A549 (cell line): ENCODE data around the gene PRKRIP1. TPM values are rescaled to one million over a fixed set of nuclear protein-coding genes. Genes with fewer than 3 reads are reported as not detected.

Experiments used
- ATAC-seq, 2 experiments: fragments of 200-7000 bp in 1 of 2; fragments of >200 bp in 1 of 2; cut with Nextera tagmentation in 1 of 2; cut with Tn5 transposase in 1 of 2; 3 replicates each; pipeline versions ENCODE4 v1.8.0 to v1.9.1; 2018 to 2020; ENCODE audit warnings: mild to moderate bottlenecking in 1 of 2, moderate library complexity in 1 of 2
- CTCF ChIA-PET: fragments of 300-600 bp; sonication (Branson Sonifier 250); formaldehyde crosslinking; extraction: SDS; loops from one replicate; lab custom pipeline; 2021; ENCODE audit warnings: antibody characterized with exemption, inconsistent platforms; lab: Yijun Ruan, JAX
- POLR2A ChIA-PET: fragments of 350-600 bp; formaldehyde crosslinking; extraction: SDS; loops from one replicate; lab custom pipeline; 2021; ENCODE audit warnings: antibody characterized with exemption, inconsistent platforms; lab: Yijun Ruan, JAX
- DNase-seq, 2 experiments: peaks; one replicate each; pipeline versions ENCODE4 v3.0.0 to v3.0.0-alpha.2; 2011 to 2016; ENCODE audit warnings: low read depth in 1 of 2, low spot score in 1 of 2
- FAIRE-seq: peaks from 2 replicates; lab custom pipeline; 2011; peaks lifted over from hg19 to GRCh38; lab: Jason Lieb, UNC
- H3K27ac ChIP-seq, 2 experiments: fragments of >200 bp; sonication (Bioruptor Twin); formaldehyde crosslinking; 3 replicates each; pipeline ENCODE4 v1.5.1; 2016 to 2017
- H3K4me1 ChIP-seq: fragments of >200 bp; sonication (Bioruptor Twin); formaldehyde crosslinking; 3 replicates; pipeline ENCODE4 v1.6.1; 2016
- H3K4me2 ChIP-seq: fragments of >200 bp; sonication (Bioruptor Twin); formaldehyde crosslinking; 3 replicates; pipeline ENCODE4 v1.6.1; 2016
- H3K4me3 ChIP-seq: fragments of >200 bp; sonication (Bioruptor Twin); formaldehyde crosslinking; 3 replicates; pipeline ENCODE4 v1.5.1; 2016
- H3K9me3 ChIP-seq: fragments of >200 bp; sonication (Bioruptor Twin); formaldehyde crosslinking; 3 replicates; pipeline ENCODE4 v1.6.1; 2016
- ATOH8 ChIP-seq: fragments of 250-450 bp; sonication (Bioruptor Pico); IDR thresholded peaks from 2 replicates; pipeline ENCODE4 v1.5.0; 2020; ENCODE audit warnings: low read depth, mild to moderate bottlenecking, moderate library complexity
- BCL3 ChIP-seq: fragments of >200 bp; sonication (Bioruptor Twin); formaldehyde crosslinking; IDR thresholded peaks from 3 replicates; pipeline ENCODE4 v1.6.1; 2016
- CBX8 ChIP-seq: fragments of 200-600 bp; sonication (generic); IDR thresholded peaks from 2 replicates; pipeline ENCODE4 v1.6.1; 2016
- CHD2 ChIP-seq: fragments of 150-350 bp; IDR thresholded peaks from 2 replicates; pipeline ENCODE4 v1.6.1; 2014; ENCODE audit warnings: low read length; ENCODE audit not compliant: partially characterized antibody
- EHMT2 ChIP-seq: fragments of 200-600 bp; sonication (generic); IDR thresholded peaks from 2 replicates; pipeline ENCODE4 v1.6.1; 2016; ENCODE audit warnings: antibody characterized with exemption, low read depth, mild to moderate bottlenecking, moderate library complexity
- ELK1 ChIP-seq: fragments of 150-350 bp; IDR thresholded peaks from 2 replicates; pipeline ENCODE4 v1.6.1; 2014; ENCODE audit warnings: low read depth, mild to moderate bottlenecking, low read length
- FOSB ChIP-seq: fragments of 250-450 bp; sonication (Bioruptor Pico); IDR thresholded peaks from 2 replicates; pipeline ENCODE4 v1.5.0; 2020; ENCODE audit warnings: mild to moderate bottlenecking, moderate library complexity
- FOXS1 ChIP-seq: fragments of 250-450 bp; sonication (Bioruptor Pico); IDR thresholded peaks from 2 replicates; pipeline ENCODE4 v1.5.0; 2020; ENCODE audit warnings: mild to moderate bottlenecking, moderate library complexity
- HEYL ChIP-seq: fragments of 250-450 bp; sonication (Bioruptor Pico); IDR thresholded peaks from 2 replicates; pipeline ENCODE4 v1.8.0; 2021; ENCODE audit warnings: mild to moderate bottlenecking, moderate library complexity
- JUNB ChIP-seq: fragments of >200 bp; sonication (Bioruptor Twin); formaldehyde crosslinking; IDR thresholded peaks from 2 replicates; pipeline ENCODE4 v1.6.1; 2016
- KDM1A ChIP-seq: fragments of 200-600 bp; sonication (generic); IDR thresholded peaks from 2 replicates; pipeline ENCODE4 v1.6.1; 2016; ENCODE audit warnings: low read depth, mild to moderate bottlenecking
- KDM5A ChIP-seq: fragments of 200-600 bp; sonication (generic); IDR thresholded peaks from 2 replicates; pipeline ENCODE4 v1.6.1; 2016; ENCODE audit warnings: antibody characterized with exemption, mild to moderate bottlenecking
- MAFK ChIP-seq: fragments of 450-650 bp; IDR thresholded peaks from 2 replicates; pipeline ENCODE4 v1.6.1; 2014; ENCODE audit not compliant: partially characterized antibody
- MAX ChIP-seq: IDR thresholded peaks from 2 replicates; pipeline ENCODE4 v1.6.1; 2012
- MYC ChIP-seq: IDR thresholded peaks from 2 replicates; pipeline ENCODE4 v1.6.1; 2012; ENCODE audit warnings: mild to moderate bottlenecking, inconsistent platforms, low read length, improper control_type of control experiment, borderline replicate concordance
- NPAS2 ChIP-seq: fragments of 250-450 bp; sonication (Bioruptor Pico); IDR thresholded peaks from 2 replicates; pipeline ENCODE4 v1.8.0; 2022; ENCODE audit warnings: mild to moderate bottlenecking, moderate library complexity, borderline replicate concordance
- NR3C1 ChIP-seq: fragments of >200 bp; sonication (Bioruptor Twin); formaldehyde crosslinking; IDR thresholded peaks from 3 replicates; pipeline ENCODE4 v1.6.1; 2017
- PBX3 ChIP-seq: IDR thresholded peaks from 2 replicates; pipeline ENCODE4 v1.6.1; 2012
- PHF8 ChIP-seq: fragments of 200-600 bp; sonication (generic); IDR thresholded peaks from 2 replicates; pipeline ENCODE4 v1.6.1; 2016; ENCODE audit warnings: low read depth, mild to moderate bottlenecking, antibody characterized with exemption, moderate library complexity, borderline replicate concordance
- POLR2AphosphoS2 ChIP-seq: conservative IDR thresholded peaks from 2 replicates; pipeline ENCODE4 v1.6.1; 2012; ENCODE audit warnings: low read length, improper control_type of control experiment, inconsistent platforms
- RARB ChIP-seq: fragments of 250-450 bp; sonication (Bioruptor Pico); IDR thresholded peaks from 2 replicates; pipeline ENCODE4 v1.8.0; 2021; ENCODE audit warnings: mild to moderate bottlenecking, moderate library complexity
- RCOR1 ChIP-seq: fragments of 150-350 bp; IDR thresholded peaks from 2 replicates; pipeline ENCODE4 v1.6.1; 2014; ENCODE audit warnings: antibody characterized with exemption, low read length, low read depth
- TP53 ChIP-seq: fragments of 250-450 bp; sonication (Bioruptor Pico); IDR thresholded peaks from 2 replicates; pipeline ENCODE4 v1.5.0; 2021; ENCODE audit warnings: mild to moderate bottlenecking, moderate library complexity
- WGBS: methylation state at CpG from one replicate; pipeline ENCODE4 v1.1.6; 2017; ENCODE audit errors: missing lambda C conversion rate; 5-methylcytosine and 5-hydroxymethylcytosine counted together
- polyA plus RNA-seq, 4 experiments: library from polyadenylated mRNA; depleted of rRNA in 3 of 4; stranded (reverse); fragments of >200 nt; fragmentation: RNase III in 1 of 4; extraction: RNeasy Plus Mini Kit Qiagen cat#74134 plus additional on column Dnase treatment in 1 of 4; gene quantifications; 2 replicates in 3 of 4; 3 replicates in 1 of 4; pipeline ENCODE4 v1.2.3, GENCODE V29; 2011 to 2017

Gene PRKRIP1
- polyA plus RNA-seq, 2 of the 4 experiments (the other 2 are of a cell fraction) = 15.4 to 24.1 TPM

GRCh38 chr7:102416406-102416805 lies 20.2 kb downstream of the PRKRIP1 start:
- no peak for FAIRE-seq
- ChIA-PET POLR2A (no interaction called here), CTCF (interaction anchor here (1.2 to 3.9 kb wide), 2 partner anchors 11 to 137 kb away, joined by 4 to 23 read pairs; no protein-coding TSS in a partner anchor)
- no peak overlapping the region for H3K4me2 ChIP-seq
- no peaks in the 10 kb centered on the region for H3K4me1 ChIP-seq
- no peak for DNase-seq
- no peak overlapping the region for H3K4me3 ChIP-seq
- H3K9me3 ChIP-seq = no peaks in the 10 kb centered on the region
- no peak overlapping the region for H3K27ac ChIP-seq
- 93% methylated on average over 6 of the region's 6 CpGs for WGBS
- TF ChIP-seq MAX (no peak), JUNB (no peak), POLR2AphosphoS2 (no peak), ATOH8 (no peak), CBX8 (no peak), KDM5A (no peak)
- TF ChIP-seq, all 56 proteins: peak for 0
- no peak for ATAC-seq

- ChIA-PET POLR2A (no interaction called here), CTCF (interaction anchor here (3.9 kb wide), 1 partner anchor 12 kb away, joined by 23 read pairs; no protein-coding TSS in a partner anchor)
These were observed 20.9 kb downstream of the PRKRIP1 start for GRCh38 chr7:102417105-102417504.

GRCh38 chr7:102418592-102418991 lies 22.4 kb downstream of the PRKRIP1 start:
- Histone ChIP-seq H3K4me2 (no peak overlapping the region), H3K4me1 (peaks cover 4% of the 10 kb centered on the region; the same call in 1 of the 3 replicates), H3K9me3 (no peaks in the 10 kb centered on the region), H3K4me3 (no peak overlapping the region), H3K27ac (no peak overlapping the region)
- POLR2A ChIA-PET = no interaction called here
- FAIRE-seq (no peak), ATAC-seq (no peak), DNase-seq (no peak)
- TF ChIP-seq NR3C1 = no peak
- TF ChIP-seq MAFK = peak; percentile 86
- CTCF ChIA-PET = interaction anchor here (1.0 to 1.5 kb wide), 2 partner anchors 14 to 27 kb away, joined by 4 read pairs; no protein-coding TSS in a partner anchor
- WGBS = 94% methylated on average over 5 of the region's 5 CpGs

More at GRCh38 chr7:102417105-102417504, 20.9 kb downstream of the PRKRIP1 start:
- no peak for DNase-seq
- TF ChIP-seq PBX3 = no peak
- TF ChIP-seq HEYL = no peak
- no peak for TF ChIP-seq RCOR1
- no peak for TF ChIP-seq ELK1
- no peak for TF ChIP-seq FOSB (CRISPR knock-in tag)
- no peak for TF ChIP-seq TP53
- TF ChIP-seq PHF8 = no peak
- no peak for TF ChIP-seq EHMT2
- TF ChIP-seq MYC = no peak
- no peak for TF ChIP-seq BCL3
- TF ChIP-seq RARB = no peak
- no peak for TF ChIP-seq CHD2
- no peak for TF ChIP-seq KDM1A
- TF ChIP-seq NPAS2 (CRISPR knock-in tag) = no peak
- TF ChIP-seq KDM5A = no peak
- TF ChIP-seq FOXS1 (CRISPR knock-in tag) = no peak
- no peak for TF ChIP-seq JUNB
- H3K27ac ChIP-seq = no peak overlapping the region
- ATAC-seq = no peak
- H3K9me3 ChIP-seq = no peaks in the 10 kb centered on the region
- 94% methylated on average over 3 of the region's 3 CpGs for WGBS
- no peak overlapping the region for H3K4me2 ChIP-seq
- H3K4me3 ChIP-seq = no peak overlapping the region
- peaks cover 4% of the 10 kb centered on the region; the same call in 1 of the 3 replicates for H3K4me1 ChIP-seq
- FAIRE-seq = no peak
